Measurements from ENCODE around the gene NFATC4.

NFATC4 gene

DNA sequence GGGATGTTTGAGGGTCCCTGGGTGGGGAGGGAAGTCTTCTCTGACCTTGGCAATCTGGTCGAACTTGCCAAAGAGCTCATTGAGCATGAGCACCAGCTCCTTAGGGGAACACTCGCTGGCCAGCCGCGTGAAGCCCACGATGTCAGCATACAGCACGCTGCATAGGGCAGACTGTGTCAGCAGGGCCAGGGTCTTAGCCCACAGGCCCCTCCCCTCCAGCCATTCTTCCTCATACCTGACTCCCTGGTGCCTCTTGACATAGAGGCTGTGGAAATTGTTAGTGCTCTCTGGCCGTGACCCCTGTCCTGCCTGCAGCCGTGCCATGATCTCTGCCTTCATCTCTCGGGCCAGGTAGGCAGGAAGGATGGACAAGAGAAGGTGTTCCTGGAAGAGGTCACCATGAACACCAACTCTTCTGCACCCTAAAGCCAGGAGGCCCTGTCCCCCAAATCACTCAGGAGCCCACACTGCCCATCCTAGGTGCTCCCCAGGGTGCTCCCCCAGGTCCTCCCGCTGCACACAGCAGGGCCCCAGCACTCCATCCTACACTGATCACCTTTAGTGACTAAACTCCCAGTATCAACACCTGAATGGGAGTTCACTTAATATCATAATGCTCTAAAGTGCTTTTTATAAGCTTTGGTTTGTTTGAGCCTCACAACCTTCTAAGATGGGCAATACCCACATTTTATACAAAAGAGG, 36.9 kb upstream of the NFATC4 start:
- TF ChIP-seq TARDBP (IDR thresholded peaks at IDR 0.05) (no peak), FOXK2 (IDR thresholded peaks at IDR 0.05) (no peak), LEF1 (IDR thresholded peaks at IDR 0.05; ENCODE audit: borderline replicate concordance) (no peak), ELF4 (IDR thresholded peaks at IDR 0.05) (no peak), FOXA1 (IDR thresholded peaks at IDR 0.05) (no peak), SP1 (IDR thresholded peaks at IDR 0.05) (no peak), SUZ12 (IDR thresholded peaks at IDR 0.05) (no peak), FOXM1 (IDR thresholded peaks at IDR 0.05; ENCODE audit: borderline replicate concordance) (no peak), CTBP1 (IDR thresholded peaks at IDR 0.05; ENCODE audit: borderline replicate concordance) (no peak), HDGF (IDR thresholded peaks at IDR 0.05; ENCODE audit: borderline replicate concordance) (no peak), BHLHE40 (IDR thresholded peaks at IDR 0.05; ENCODE audit: borderline replicate concordance) (no peak), L3MBTL2 (conservative IDR thresholded peaks at IDR 0.05) (no peak), NFRKB (IDR thresholded peaks at IDR 0.05) (no peak), ARNT (IDR thresholded peaks at IDR 0.05) (no peak)
- TF ChIP-seq, protein P1, sequence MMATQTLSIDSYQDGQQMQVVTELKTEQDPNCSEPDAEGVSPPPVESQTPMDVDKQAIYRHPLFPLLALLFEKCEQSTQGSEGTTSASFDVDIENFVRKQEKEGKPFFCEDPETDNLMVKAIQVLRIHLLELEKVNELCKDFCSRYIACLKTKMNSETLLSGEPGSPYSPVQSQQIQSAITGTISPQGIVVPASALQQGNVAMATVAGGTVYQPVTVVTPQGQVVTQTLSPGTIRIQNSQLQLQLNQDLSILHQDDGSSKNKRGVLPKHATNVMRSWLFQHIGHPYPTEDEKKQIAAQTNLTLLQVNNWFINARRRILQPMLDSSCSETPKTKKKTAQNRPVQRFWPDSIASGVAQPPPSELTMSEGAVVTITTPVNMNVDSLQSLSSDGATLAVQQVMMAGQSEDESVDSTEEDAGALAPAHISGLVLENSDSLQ (IDR thresholded peaks at IDR 0.05): no peak
- CTCF ChIA-PET: interaction anchor here (0.6 to 9.6 kb wide), 4 partner anchors 32 to 99 kb away, joined by 3 to 145 read pairs (median 3); partner anchors contain the start of genes CBLN3, DHRS1, KHNYN and NOP9
- no peak for DNase-seq (ENCODE audit: extremely low spot score)
- POLR2A ChIA-PET: interaction anchor here (0.9 to 2.0 kb wide), 4 partner anchors 101 to 111 kb away, joined by 3 to 5 read pairs (median 4); no protein-coding TSS in a partner anchor

- no peak for DNase-seq (ENCODE audit: extremely low spot score)
- 0 out of 2 replicates have a peak, but pooled peaks have one; percentile 58 for TF ChIP-seq ZNF384 (IDR thresholded peaks at IDR 0.05)
- no peak for TF ChIP-seq ELF4 (IDR thresholded peaks at IDR 0.05)
- TF ChIP-seq HDGF (IDR thresholded peaks at IDR 0.05; ENCODE audit: borderline replicate concordance): no peak
- no peak for TF ChIP-seq CTBP1 (IDR thresholded peaks at IDR 0.05; ENCODE audit: borderline replicate concordance)
- TF ChIP-seq NFRKB (IDR thresholded peaks at IDR 0.05): no peak
- TF ChIP-seq LEF1 (IDR thresholded peaks at IDR 0.05; ENCODE audit: borderline replicate concordance): no peak
- CTCF ChIA-PET: interaction anchor here (0.6 to 9.6 kb wide), 5 partner anchors 32 to 105 kb away, joined by 3 to 145 read pairs (median 4); partner anchors contain the start of genes CBLN3, DHRS1, KHNYN and NOP9
- POLR2A ChIA-PET: interaction anchor here (0.9 to 2.0 kb wide), 6 partner anchors 35 to 110 kb away, joined by 4 to 8 read pairs (median 4); partner anchors contain the start of gene KHNYN
Observed at GRCh38 chr14:24331731-24332267, 36.2 kb upstream of the NFATC4 start.

- ChIA-PET CTCF (interaction anchor here (0.6 to 9.6 kb wide), 16 partner anchors 11 to 111 kb away, joined by 3 to 145 read pairs (median 5); partner anchors contain the start of genes CBLN3, CIDEB, DHRS1 and KHNYN), POLR2A (interaction anchor here (0.9 to 2.0 kb wide), 9 partner anchors 34 to 109 kb away, joined by 3 to 37 read pairs (median 4); partner anchors contain the start of genes KHNYN and TINF2)
- TF ChIP-seq CTBP1 (IDR thresholded peaks at IDR 0.05; ENCODE audit: borderline replicate concordance): no peak
- no peak for TF ChIP-seq HDGF (IDR thresholded peaks at IDR 0.05; ENCODE audit: borderline replicate concordance)
- TF ChIP-seq TARDBP (IDR thresholded peaks at IDR 0.05): no peak
- TF ChIP-seq NFRKB (IDR thresholded peaks at IDR 0.05): no peak
- TF ChIP-seq BHLHE40 (IDR thresholded peaks at IDR 0.05; ENCODE audit: borderline replicate concordance): no peak
- TF ChIP-seq ZNF384 (IDR thresholded peaks at IDR 0.05): no peak; the same call in 1 of the 2 replicates
- no peak for TF ChIP-seq LEF1 (IDR thresholded peaks at IDR 0.05; ENCODE audit: borderline replicate concordance)
- TF ChIP-seq SUZ12 (IDR thresholded peaks at IDR 0.05): no peak
- TF ChIP-seq FOXA1 (IDR thresholded peaks at IDR 0.05): no peak
- TF ChIP-seq ELF4 (IDR thresholded peaks at IDR 0.05): no peak
- DNase-seq (ENCODE audit: extremely low spot score): peak; percentile 71
Observed at GRCh38 chr14:24332268-24332993, 35.6 kb upstream of the NFATC4 start.

- TF ChIP-seq FOXA1 (IDR thresholded peaks at IDR 0.05): no peak
- no peak for TF ChIP-seq HDGF (IDR thresholded peaks at IDR 0.05; ENCODE audit: borderline replicate concordance)
- no peak for TF ChIP-seq SP1 (IDR thresholded peaks at IDR 0.05)
- TF ChIP-seq LEF1 (IDR thresholded peaks at IDR 0.05; ENCODE audit: borderline replicate concordance): no peak
- no peak for TF ChIP-seq NFRKB (IDR thresholded peaks at IDR 0.05)
- TF ChIP-seq, protein P1 (IDR thresholded peaks at IDR 0.05): no peak
- no peak for TF ChIP-seq SUZ12 (IDR thresholded peaks at IDR 0.05)
- no peak for TF ChIP-seq FOXM1 (IDR thresholded peaks at IDR 0.05; ENCODE audit: borderline replicate concordance)
- TF ChIP-seq TARDBP (IDR thresholded peaks at IDR 0.05): no peak
- no peak for TF ChIP-seq L3MBTL2 (conservative IDR thresholded peaks at IDR 0.05)
- TF ChIP-seq ARNT (IDR thresholded peaks at IDR 0.05): no peak
- no peak for TF ChIP-seq ZNF384 (IDR thresholded peaks at IDR 0.05)
- no peak for TF ChIP-seq CTBP1 (IDR thresholded peaks at IDR 0.05; ENCODE audit: borderline replicate concordance)
- DNase-seq (ENCODE audit: extremely low spot score): no peak
- CTCF ChIA-PET: interaction anchor here (0.7 to 9.6 kb wide), 7 partner anchors 11 to 121 kb away, joined by 3 to 145 read pairs (median 11); partner anchors contain the start of genes CBLN3, CHMP4A, CIDEB and KHNYN
- POLR2A ChIA-PET: interaction anchor here (1.1 to 2.4 kb wide), 4 partner anchors 95 to 102 kb away, joined by 5 to 37 read pairs (median 8); partner anchors contain the start of genes CBLN3 and KHNYN
Observed at GRCh38 chr14:24334431-24335291, 33.3 kb upstream of the NFATC4 start, which contains the start of gene ADCY4. ADCY4 (minus strand) TSS chr14:24335071; CDS start chr14:24334652, 419 bp downstream.
